OCI-LY7 (cell line): ENCODE data around the gene FOXK1. TPM values are rescaled to one million over a fixed set of nuclear protein-coding genes. Genes with fewer than 3 reads are reported as not detected.

Source experiments
- BruUV-seq: library from RNA; stranded (reverse); fragments of 400-500 nt; replicated peaks from 2 replicates; lab custom pipeline; 2021; lab: Mats Ljungman, UMichigan
- CTCF ChIA-PET: fragments of 300-600 bp; sonication (Branson Sonifier 250); formaldehyde crosslinking; loops from one replicate; lab custom pipeline; 2022; ENCODE audit warnings: antibody characterized with exemption; ENCODE audit not compliant: unreplicated experiment; lab: Charles Lee
- POLR2A ChIA-PET: fragments of 300-600 bp; sonication (Branson Sonifier 250); formaldehyde crosslinking; loops from one replicate; lab custom pipeline; 2022; ENCODE audit warnings: antibody characterized with exemption; lab: Charles Lee
- DNase-seq: peaks from one replicate; pipeline ENCODE4 v3.0.0-alpha.2; 2015; ENCODE audit warnings: low spot score
- H2AFZ ChIP-seq: fragments of 200-600 bp; sonication (generic), shearing (Covaris generic); 2 replicates; pipeline ENCODE4 v1.6.1; 2014; ENCODE audit warnings: mild to moderate bottlenecking, antibody characterized with exemption, low read length, moderate library complexity
- H3K27ac ChIP-seq: fragments of 200-600 bp; sonication (generic); 2 replicates; pipeline ENCODE4 v1.5.1; 2014; ENCODE audit warnings: mixed run types, low read depth, mild to moderate bottlenecking, moderate library complexity, low read length, inconsistent platforms; ENCODE audit not compliant: poor library complexity, severe bottlenecking
- H3K36me3 ChIP-seq: fragments of 200-600 bp; sonication (generic); 2 replicates; pipeline ENCODE4 v1.6.1; 2014; ENCODE audit warnings: mild to moderate bottlenecking, antibody characterized with exemption, low read length, moderate library complexity, mixed read lengths; ENCODE audit not compliant: insufficient read depth
- H3K4me1 ChIP-seq: fragments of 200-600 bp; sonication (generic); 2 replicates; pipeline ENCODE4 v1.5.1; 2014; ENCODE audit warnings: mild to moderate bottlenecking, low read length; ENCODE audit not compliant: insufficient read depth, poor library complexity, severe bottlenecking
- H3K4me2 ChIP-seq: fragments of 200-600 bp; sonication (generic); 2 replicates; pipeline ENCODE4 v1.6.1; 2014; ENCODE audit warnings: mild to moderate bottlenecking, low read length
- H3K4me3 ChIP-seq: fragments of 200-600 bp; sonication (generic); 2 replicates; pipeline ENCODE4 v1.5.1; 2014; ENCODE audit warnings: mild to moderate bottlenecking, low read depth, low read length; ENCODE audit not compliant: poor library complexity, severe bottlenecking
- H3K79me2 ChIP-seq: fragments of 200-600 bp; sonication (generic); 2 replicates; pipeline ENCODE4 v1.6.1; 2016; ENCODE audit warnings: low read depth, mild to moderate bottlenecking, low read length, moderate library complexity, mixed read lengths; ENCODE audit not compliant: insufficient read depth
- H3K9me2 ChIP-seq: fragments of 200-600 bp; sonication (generic); 2 replicates; pipeline ENCODE4 v1.6.1; 2016; ENCODE audit warnings: mild to moderate bottlenecking, low read length, mixed read lengths; ENCODE audit not compliant: insufficient read depth
- H3K9me3 ChIP-seq: fragments of 200-600 bp; sonication (generic); 2 replicates; pipeline ENCODE4 v1.6.1; 2014; ENCODE audit warnings: mild to moderate bottlenecking, mixed run types, low read length, mixed read lengths
- H4K20me1 ChIP-seq: fragments of 200-600 bp; sonication (generic); 2 replicates; pipeline ENCODE4 v1.6.1; 2014; ENCODE audit warnings: mild to moderate bottlenecking, antibody characterized with exemption, low read length, moderate library complexity, mixed read lengths; ENCODE audit not compliant: insufficient read depth
- CTCF ChIP-seq: fragments of 200-600 bp; sonication (generic); conservative IDR thresholded peaks from 2 replicates; pipeline ENCODE4 v1.5.1; 2014; ENCODE audit warnings: mild to moderate bottlenecking, antibody characterized with exemption, low read length, moderate library complexity, mixed read lengths
- EZH2phosphoT487 ChIP-seq: fragments of 200-600 bp; sonication (generic); IDR thresholded peaks from 2 replicates; pipeline ENCODE4 v1.6.1; 2018; ENCODE audit warnings: low read depth, borderline replicate concordance, mild to moderate bottlenecking, mixed run types, antibody characterized with exemption, low read length, moderate library complexity, mixed read lengths
- intact Hi-C: fragments of 100-400 bp; cut with micrococcal nuclease; formaldehyde crosslinking; loops from one replicate; pipeline ENCODE4 v1.10.0; 2022; ENCODE audit not compliant: unreplicated experiment
- total RNA-seq, 2 experiments: library from RNA; depleted of rRNA in 1 of 2; stranded (reverse); fragments of >200 nt in 1 of 2; shearing (Covaris generic) in 1 of 2; gene quantifications; 2 replicates each; pipeline ENCODE4 v1.2.3, GENCODE V29; 2014 to 2022

FOXK1 gene
- total RNA-seq, 2 experiments from 2014 or later: 17.3 to 34.5 TPM

- H4K20me1 ChIP-seq: no peaks in the 10 kb centered on the region
- H3K9me3 ChIP-seq: no peaks in the 10 kb centered on the region
- H3K79me2 ChIP-seq: no peaks in the 10 kb centered on the region
- intact Hi-C loops: no loop called here
- H3K36me3 ChIP-seq: no peaks in the 10 kb centered on the region
- ChIA-PET CTCF (no interaction called here), POLR2A (interaction anchor here (0.6 to 0.7 kb wide), 3 partner anchors 12 to 967 kb away, joined by 3 to 5 read pairs (median 5); no protein-coding TSS in a partner anchor)
- H2AFZ ChIP-seq: no peak overlapping the region
- no peak for DNase-seq
- H3K4me3 ChIP-seq: no peak overlapping the region
- TF ChIP-seq EZH2phosphoT487 (no peak), CTCF (no peak)
- H3K4me1 ChIP-seq: no peaks in the 10 kb centered on the region
- H3K4me2 ChIP-seq: no peak overlapping the region
- no peaks in the 10 kb centered on the region for H3K9me2 ChIP-seq
- no peak overlapping the region for H3K27ac ChIP-seq
- no TSS peak for BruUV-seq
These were observed 14.2 kb upstream of the FOXK1 start for GRCh38 chr7:4667776-4668509.

GRCh38 chr7:4668510-4668847, 13.6 kb upstream of the FOXK1 start:
- intact Hi-C loops: no loop called here
- Histone ChIP-seq H3K27ac (no peak overlapping the region), H3K9me3 (no peaks in the 10 kb centered on the region), H4K20me1 (no peaks in the 10 kb centered on the region), H2AFZ (no peak overlapping the region), H3K4me2 (no peak overlapping the region), H3K79me2 (no peaks in the 10 kb centered on the region), H3K4me1 (no peaks in the 10 kb centered on the region), H3K9me2 (no peaks in the 10 kb centered on the region), H3K4me3 (no peak overlapping the region), H3K36me3 (no peaks in the 10 kb centered on the region)
- no peak for DNase-seq
- no TSS peak for BruUV-seq
- no peak for TF ChIP-seq EZH2phosphoT487
- TF ChIP-seq CTCF: no peak
- ChIA-PET CTCF (no interaction called here), POLR2A (interaction anchor here (0.6 to 0.7 kb wide), 4 partner anchors 9 to 967 kb away, joined by 3 to 5 read pairs (median 4); no protein-coding TSS in a partner anchor)

- H3K4me1 ChIP-seq: no peaks in the 10 kb centered on the region
- ChIA-PET CTCF (no interaction called here), POLR2A (no interaction called here)
- no peaks in the 10 kb centered on the region for H3K36me3 ChIP-seq
- H4K20me1 ChIP-seq: no peaks in the 10 kb centered on the region
- BruUV-seq: no TSS peak
- TF ChIP-seq EZH2phosphoT487 (no peak), CTCF (no peak)
- H3K79me2 ChIP-seq: no peaks in the 10 kb centered on the region
- no peaks in the 10 kb centered on the region for H3K9me2 ChIP-seq
- peak; percentile 3 for DNase-seq
- no peaks in the 10 kb centered on the region for H3K9me3 ChIP-seq
- H3K27ac ChIP-seq: no peak overlapping the region
- intact Hi-C loops: no loop called here
- no peak overlapping the region for H3K4me3 ChIP-seq
- H3K4me2 ChIP-seq: no peak overlapping the region
- H2AFZ ChIP-seq: no peak overlapping the region
These were observed 11.3 kb upstream of the FOXK1 start for GRCh38 chr7:4670791-4671190.
